Endodermal cell (in vitro differentiated cells): ENCODE data around the gene GABBR1. TPM values are rescaled to one million over a fixed set of nuclear protein-coding genes. Genes with fewer than 3 reads are reported as not detected.

ENCODE experiments used
- DNase-seq: peaks from one replicate; pipeline ENCODE4 v3.0.0-alpha.2; 2017
- H3K27ac ChIP-seq: 2 replicates; pipeline ENCODE4 v1.5.1; 2013; ENCODE audit warnings: mild to moderate bottlenecking, low read depth, low read length, moderate library complexity
- H3K27me3 ChIP-seq: 2 replicates; pipeline ENCODE4 v1.6.1; 2013; ENCODE audit warnings: mild to moderate bottlenecking, low read length, moderate library complexity; ENCODE audit not compliant: insufficient read depth, control insufficient read depth, poor library complexity, severe bottlenecking
- H3K36me3 ChIP-seq: 2 replicates; pipeline ENCODE4 v1.7.0; 2013; ENCODE audit warnings: mild to moderate bottlenecking, low read length, moderate library complexity; ENCODE audit not compliant: control insufficient read depth, insufficient read depth
- H3K4me1 ChIP-seq: one replicate; pipeline ENCODE4 v1.7.0; 2013; ENCODE audit warnings: low read length; ENCODE audit not compliant: control insufficient read depth, insufficient read depth
- H3K4me3 ChIP-seq: 2 replicates; pipeline ENCODE4 v1.5.1; 2013; ENCODE audit warnings: mild to moderate bottlenecking, low read length, moderate library complexity
- H3K9ac ChIP-seq: 2 replicates; pipeline ENCODE4 v1.6.1; 2013; ENCODE audit warnings: mild to moderate bottlenecking, low read length, moderate library complexity; ENCODE audit not compliant: poor library complexity, severe bottlenecking; ENCODE audit errors: extremely low read depth
- H3K9me3 ChIP-seq: 2 replicates; pipeline ENCODE4 v1.6.1; 2013; ENCODE audit warnings: mild to moderate bottlenecking, low read length, moderate library complexity; ENCODE audit not compliant: control insufficient read depth
- H3K27ac Mint-ChIP-seq: 2 replicates; pipeline ENCODE4 v1.8.0; 2020; ENCODE audit warnings: mixed read lengths
- H3K27me3 Mint-ChIP-seq: 2 replicates; pipeline ENCODE4 v1.8.0; 2021; ENCODE audit warnings: mild to moderate bottlenecking, mixed read lengths; ENCODE audit not compliant: insufficient read depth
- H3K36me3 Mint-ChIP-seq: 2 replicates; pipeline ENCODE4 v1.8.0; 2020; ENCODE audit warnings: low read depth, mixed read lengths
- H3K4me1 Mint-ChIP-seq: 2 replicates; pipeline ENCODE4 v1.8.0; 2020; ENCODE audit warnings: mixed read lengths
- H3K4me3 Mint-ChIP-seq: 2 replicates; pipeline ENCODE4 v1.8.0; 2020; ENCODE audit warnings: mild to moderate bottlenecking, moderate library complexity, mixed read lengths
- H3K9me3 Mint-ChIP-seq: 2 replicates; pipeline ENCODE4 v1.8.0; 2020; ENCODE audit warnings: mild to moderate bottlenecking, mixed read lengths
- CTCF ChIP-seq: fragments of 200-600 bp; sonication (generic); conservative IDR thresholded peaks from 2 replicates; pipeline ENCODE4 v1.5.0; 2021; ENCODE audit warnings: antibody characterized with exemption, mild to moderate bottlenecking
- WGBS, 2 experiments: methylation state at CpG; one replicate each; pipeline versions ENCODE4 v1.1.5 to v1.1.7; 2013; ENCODE audit warnings: missing lambda C conversion rate in 2 of 2, mixed read lengths in 1 of 2; ENCODE audit not compliant: insufficient coverage in 1 of 2, insufficient read length in 1 of 2; 5-methylcytosine and 5-hydroxymethylcytosine counted together
- total RNA-seq, 2 donors: library from RNA; stranded (reverse); fragmentation: NEBNext Ultra II Directional in 1 of 2; extraction: Animal tissue kit (Norgen Biotek cat#: 25700) in 1 of 2; gene quantifications; 2 replicates in 1 of 2; 3 replicates in 1 of 2; pipeline ENCODE4 v1.2.1, GENCODE V29; 2021

The GABBR1 gene
- total RNA-seq, 2 donors from 2014 or later: 81.8 to 99.1 TPM

GRCh38 chr6:29525311-29525639, 107.7 kb downstream of the GABBR1 start:
- Histone ChIP-seq H3K27me3 (no peaks in the 10 kb centered on the region), H3K9me3 (peaks cover 24% of the 10 kb centered on the region), H3K9ac (no peak overlapping the region), H3K36me3 (no peaks in the 10 kb centered on the region), H3K27ac (no peak overlapping the region), H3K4me1 (no peaks in the 10 kb centered on the region), H3K4me3 (no peak overlapping the region)
- Mint-ChIP-seq H3K9me3 (peaks cover 19% of the 10 kb centered on the region), H3K4me1 (no peaks in the 10 kb centered on the region), H3K4me3 (no peak overlapping the region), H3K27me3 (peaks cover 1% of the 10 kb centered on the region), H3K27ac (no peak overlapping the region), H3K36me3 (no peaks in the 10 kb centered on the region)
- TF ChIP-seq CTCF: no peak
- 0% methylated on average over 1 of the region's 1 CpG; no CpG with 5 or more reads in 1 of the 2 experiments for WGBS, 2 experiments
- no peak for DNase-seq

- peak; percentile 20 for DNase-seq
- TF ChIP-seq CTCF: no peak
- H3K27ac ChIP-seq: no peak overlapping the region
- Mint-ChIP-seq H3K4me1 (no peaks in the 10 kb centered on the region), H3K9me3 (peaks cover 19% of the 10 kb centered on the region), H3K27ac (no peak overlapping the region), H3K27me3 (peaks cover 1% of the 10 kb centered on the region), H3K36me3 (no peaks in the 10 kb centered on the region), H3K4me3 (no peak overlapping the region)
- H3K36me3 ChIP-seq: no peaks in the 10 kb centered on the region
- no peaks in the 10 kb centered on the region for H3K27me3 ChIP-seq
- H3K4me3 ChIP-seq: no peak overlapping the region
- no peaks in the 10 kb centered on the region for H3K4me1 ChIP-seq
- peaks cover 24% of the 10 kb centered on the region for H3K9me3 ChIP-seq
- 86 to 88% methylated on average over 3 to 7 of the region's 7 CpGs for WGBS, 2 experiments
- H3K9ac ChIP-seq: no peak overlapping the region
Observed at GRCh38 chr6:29524444-29525310, 108.3 kb downstream of the GABBR1 start.

GRCh38 chr6:29524044-29524443, 108.9 kb downstream of the GABBR1 start:
- Mint-ChIP-seq H3K4me1 (no peaks in the 10 kb centered on the region), H3K36me3 (no peaks in the 10 kb centered on the region), H3K27ac (no peak overlapping the region), H3K27me3 (peaks cover 1% of the 10 kb centered on the region), H3K4me3 (no peak overlapping the region), H3K9me3 (peaks cover 19% of the 10 kb centered on the region)
- no peaks in the 10 kb centered on the region for H3K36me3 ChIP-seq
- no peaks in the 10 kb centered on the region for H3K27me3 ChIP-seq
- DNase-seq: no peak
- TF ChIP-seq CTCF: no peak
- H3K9ac ChIP-seq: no peak overlapping the region
- no peak overlapping the region for H3K4me3 ChIP-seq
- H3K27ac ChIP-seq: no peak overlapping the region
- 93% methylated on average over 2 of the region's 2 CpGs; no CpG with 5 or more reads in 1 of the 2 experiments for WGBS, 2 experiments
- no peaks in the 10 kb centered on the region for H3K4me1 ChIP-seq
- peaks cover 24% of the 10 kb centered on the region for H3K9me3 ChIP-seq
